ENCODE data around the gene MRPL46. TPM values are rescaled to one million over a fixed set of nuclear protein-coding genes. Genes with fewer than 3 reads are reported as not detected.

MRPL46 gene
- total and polyA plus RNA-seq, 9 of the 15 experiments (the other 6 are each of a cell fraction or from before 2014, with no cell fraction given) = 41.2 to 72.2 (median 49.8) TPM

DNA sequence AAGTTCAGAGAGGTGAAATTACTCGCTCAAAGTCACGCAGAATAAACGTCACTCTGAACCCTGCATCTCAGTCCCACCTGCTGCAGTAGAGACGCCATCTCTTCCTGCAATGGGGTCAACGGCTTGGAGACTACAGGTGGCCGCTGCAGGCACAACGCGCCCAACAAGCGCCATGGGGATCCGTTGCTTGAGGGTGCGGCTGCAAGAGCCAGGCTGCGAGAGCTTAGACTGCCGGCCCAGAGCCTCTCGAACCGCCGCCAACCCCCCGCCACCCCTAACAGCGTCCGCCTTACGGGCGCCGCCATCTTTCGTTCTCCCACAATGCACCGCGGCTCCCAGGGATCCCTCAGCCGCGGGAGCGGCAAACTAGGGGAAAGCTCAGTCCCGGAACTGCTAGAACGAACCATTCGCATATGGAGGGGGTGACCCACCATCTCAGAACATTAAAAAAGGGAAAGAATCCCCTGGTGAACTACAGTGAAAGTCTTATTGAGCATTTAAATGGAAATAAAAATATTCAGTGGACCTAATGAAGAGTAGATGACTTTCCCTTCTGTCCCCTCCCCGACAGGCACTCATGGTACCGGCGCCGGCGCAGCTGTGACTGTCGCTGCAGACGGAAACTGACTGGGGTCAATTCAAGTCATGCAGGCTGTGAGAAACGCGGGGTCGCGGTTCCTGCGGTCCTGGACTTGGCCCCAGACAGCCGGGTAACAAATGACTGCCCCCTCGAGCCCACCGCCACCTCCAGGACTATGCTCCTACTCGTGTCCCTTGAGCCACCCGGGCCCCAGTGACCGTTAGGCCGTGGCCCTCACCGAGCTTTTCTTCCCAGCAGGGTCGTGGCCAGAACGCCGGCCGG lies at the start of gene MRPL46, which contains the start of gene MRPS11 (continued):
- TF ChIP-seq RBBP5 (IDR thresholded peaks at IDR 0.05; ENCODE audit: borderline replicate concordance, insufficient read depth, low read length, poor library complexity, severe bottlenecking) (peak; percentile 82), CBX8 (IDR thresholded peaks at IDR 0.05; ENCODE audit: borderline replicate concordance, extremely low read depth, low read depth, low read length, poor library complexity, severe bottlenecking) (no peak), ZNF707 (CRISPR knock-in tag; conservative IDR thresholded peaks at IDR 0.05) (no peak), KAT2B (IDR thresholded peaks at IDR 0.05; ENCODE audit: low read depth, low read length) (no peak), ZBTB17 (CRISPR knock-in tag; IDR thresholded peaks at IDR 0.05) (0 out of 2 replicates have a peak, but pooled peaks have one; percentile 51), DPF2 (IDR thresholded peaks at IDR 0.05) (peak; percentile 32; the same call in 1 of the 2 replicates), CREB1 (IDR thresholded peaks at IDR 0.05) (peak; percentile 84), CREB1 (CRISPR knock-in tag; IDR thresholded peaks at IDR 0.05) (no peak), ELF1 (tag; IDR thresholded peaks at IDR 0.05) (peak; percentile 84), ASH1L (IDR thresholded peaks at IDR 0.05; ENCODE audit: borderline replicate concordance, low read depth, partially characterized antibody) (peak; percentile 85), SREBF2 (CRISPR knock-in tag; IDR thresholded peaks at IDR 0.05) (no peak), MTA3 (IDR thresholded peaks at IDR 0.05; ENCODE audit: borderline replicate concordance) (peak; percentile 99), MTA1 (IDR thresholded peaks at IDR 0.05; ENCODE audit: borderline replicate concordance) (peak; percentile 80; the same call in 1 of the 2 replicates), XRCC5 (IDR thresholded peaks at IDR 0.05; ENCODE audit: low read depth, low read length) (0 out of 2 replicates have a peak, but pooled peaks have one; percentile 24), TARDBP (IDR thresholded peaks at IDR 0.05) (no peak), L3MBTL2 (IDR thresholded peaks at IDR 0.05) (peak; percentile 90), MBD2 (IDR thresholded peaks at IDR 0.05; ENCODE audit: borderline replicate concordance, low read depth) (peak; percentile 93)
- TF ChIP-seq, protein P1, sequence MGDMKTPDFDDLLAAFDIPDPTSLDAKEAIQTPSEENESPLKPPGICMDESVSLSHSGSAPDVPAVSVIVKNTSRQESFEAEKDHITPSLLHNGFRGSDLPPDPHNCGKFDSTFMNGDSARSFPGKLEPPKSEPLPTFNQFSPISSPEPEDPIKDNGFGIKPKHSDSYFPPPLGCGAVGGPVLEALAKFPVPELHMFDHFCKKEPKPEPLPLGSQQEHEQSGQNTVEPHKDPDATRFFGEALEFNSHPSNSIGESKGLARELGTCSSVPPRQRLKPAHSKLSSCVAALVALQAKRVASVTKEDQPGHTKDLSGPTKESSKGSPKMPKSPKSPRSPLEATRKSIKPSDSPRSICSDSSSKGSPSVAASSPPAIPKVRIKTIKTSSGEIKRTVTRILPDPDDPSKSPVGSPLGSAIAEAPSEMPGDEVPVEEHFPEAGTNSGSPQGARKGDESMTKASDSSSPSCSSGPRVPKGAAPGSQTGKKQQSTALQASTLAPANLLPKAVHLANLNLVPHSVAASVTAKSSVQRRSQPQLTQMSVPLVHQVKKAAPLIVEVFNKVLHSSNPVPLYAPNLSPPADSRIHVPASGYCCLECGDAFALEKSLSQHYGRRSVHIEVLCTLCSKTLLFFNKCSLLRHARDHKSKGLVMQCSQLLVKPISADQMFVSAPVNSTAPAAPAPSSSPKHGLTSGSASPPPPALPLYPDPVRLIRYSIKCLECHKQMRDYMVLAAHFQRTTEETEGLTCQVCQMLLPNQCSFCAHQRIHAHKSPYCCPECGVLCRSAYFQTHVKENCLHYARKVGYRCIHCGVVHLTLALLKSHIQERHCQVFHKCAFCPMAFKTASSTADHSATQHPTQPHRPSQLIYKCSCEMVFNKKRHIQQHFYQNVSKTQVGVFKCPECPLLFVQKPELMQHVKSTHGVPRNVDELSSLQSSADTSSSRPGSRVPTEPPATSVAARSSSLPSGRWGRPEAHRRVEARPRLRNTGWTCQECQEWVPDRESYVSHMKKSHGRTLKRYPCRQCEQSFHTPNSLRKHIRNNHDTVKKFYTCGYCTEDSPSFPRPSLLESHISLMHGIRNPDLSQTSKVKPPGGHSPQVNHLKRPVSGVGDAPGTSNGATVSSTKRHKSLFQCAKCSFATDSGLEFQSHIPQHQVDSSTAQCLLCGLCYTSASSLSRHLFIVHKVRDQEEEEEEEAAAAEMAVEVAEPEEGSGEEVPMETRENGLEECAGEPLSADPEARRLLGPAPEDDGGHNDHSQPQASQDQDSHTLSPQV (IDR thresholded peaks at IDR 0.05) = 0 out of 2 replicates have a peak, but pooled peaks have one; percentile 52
- TF ChIP-seq, protein P2, sequence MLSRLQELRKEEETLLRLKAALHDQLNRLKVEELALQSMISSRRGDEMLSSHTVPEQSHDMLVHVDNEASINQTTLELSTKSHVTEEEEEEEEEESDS (CRISPR knock-in tag; IDR thresholded peaks at IDR 0.05) = no peak
- TF ChIP-seq, protein P3, sequence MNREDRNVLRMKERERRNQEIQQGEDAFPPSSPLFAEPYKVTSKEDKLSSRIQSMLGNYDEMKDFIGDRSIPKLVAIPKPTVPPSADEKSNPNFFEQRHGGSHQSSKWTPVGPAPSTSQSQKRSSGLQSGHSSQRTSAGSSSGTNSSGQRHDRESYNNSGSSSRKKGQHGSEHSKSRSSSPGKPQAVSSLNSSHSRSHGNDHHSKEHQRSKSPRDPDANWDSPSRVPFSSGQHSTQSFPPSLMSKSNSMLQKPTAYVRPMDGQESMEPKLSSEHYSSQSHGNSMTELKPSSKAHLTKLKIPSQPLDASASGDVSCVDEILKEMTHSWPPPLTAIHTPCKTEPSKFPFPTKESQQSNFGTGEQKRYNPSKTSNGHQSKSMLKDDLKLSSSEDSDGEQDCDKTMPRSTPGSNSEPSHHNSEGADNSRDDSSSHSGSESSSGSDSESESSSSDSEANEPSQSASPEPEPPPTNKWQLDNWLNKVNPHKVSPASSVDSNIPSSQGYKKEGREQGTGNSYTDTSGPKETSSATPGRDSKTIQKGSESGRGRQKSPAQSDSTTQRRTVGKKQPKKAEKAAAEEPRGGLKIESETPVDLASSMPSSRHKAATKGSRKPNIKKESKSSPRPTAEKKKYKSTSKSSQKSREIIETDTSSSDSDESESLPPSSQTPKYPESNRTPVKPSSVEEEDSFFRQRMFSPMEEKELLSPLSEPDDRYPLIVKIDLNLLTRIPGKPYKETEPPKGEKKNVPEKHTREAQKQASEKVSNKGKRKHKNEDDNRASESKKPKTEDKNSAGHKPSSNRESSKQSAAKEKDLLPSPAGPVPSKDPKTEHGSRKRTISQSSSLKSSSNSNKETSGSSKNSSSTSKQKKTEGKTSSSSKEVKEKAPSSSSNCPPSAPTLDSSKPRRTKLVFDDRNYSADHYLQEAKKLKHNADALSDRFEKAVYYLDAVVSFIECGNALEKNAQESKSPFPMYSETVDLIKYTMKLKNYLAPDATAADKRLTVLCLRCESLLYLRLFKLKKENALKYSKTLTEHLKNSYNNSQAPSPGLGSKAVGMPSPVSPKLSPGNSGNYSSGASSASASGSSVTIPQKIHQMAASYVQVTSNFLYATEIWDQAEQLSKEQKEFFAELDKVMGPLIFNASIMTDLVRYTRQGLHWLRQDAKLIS (CRISPR knock-in tag; IDR thresholded peaks at IDR 0.05) = peak; percentile 61; the same call in 1 of the 2 replicates

Measured in K562 (cell line).